RKO (cell line): Measurements from ENCODE around the gene TMEM164.
"Not testable (repeated sequence)": the region's sequence is repeated elsewhere in the genome, so short reads cannot be mapped to it uniquely, and the experiment has no call there.

Experiments
- DNase-seq: peaks from one replicate; pipeline ENCODE4 v3.0.0-alpha.2; 2016; ENCODE audit warnings: low spot score

TMEM164 gene

GRCh38 chrX:110002300-110003166, at the start of gene TMEM164:
TSS of gene TMEM164 (plus strand) at chrX:110003114. CDS start at chrX:110003775, 661 bp downstream.
- DNase-seq, result peak; percentile 69

GRCh38 chrX:109954333-109954732, 48.6 kb upstream of the TMEM164 start:
- no peak for DNase-seq

GRCh38 chrX:109954955-109955354, 48.0 kb upstream of the TMEM164 start:
- no peak for DNase-seq

DNA sequence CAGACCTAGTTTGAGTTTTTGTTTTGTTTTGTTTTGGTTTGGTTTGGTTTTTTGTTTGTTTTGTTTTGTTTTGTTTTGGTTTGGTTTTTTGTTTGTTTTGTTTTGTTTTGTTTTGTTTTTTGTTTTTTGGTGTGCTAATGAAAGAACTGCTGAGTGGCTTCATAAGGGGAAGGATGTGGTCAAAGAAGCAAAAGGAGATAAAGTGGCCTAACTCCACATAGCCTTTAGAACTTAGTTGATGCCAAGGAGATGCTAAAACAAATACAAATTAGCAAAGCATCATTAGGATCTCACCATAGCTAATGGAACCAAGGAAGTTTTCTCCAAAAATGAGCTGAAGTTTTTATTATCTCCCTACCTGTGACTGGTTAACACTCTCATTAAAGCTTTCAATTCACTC, 44.6 kb upstream of the TMEM164 start:
- no peak for DNase-seq

DNA sequence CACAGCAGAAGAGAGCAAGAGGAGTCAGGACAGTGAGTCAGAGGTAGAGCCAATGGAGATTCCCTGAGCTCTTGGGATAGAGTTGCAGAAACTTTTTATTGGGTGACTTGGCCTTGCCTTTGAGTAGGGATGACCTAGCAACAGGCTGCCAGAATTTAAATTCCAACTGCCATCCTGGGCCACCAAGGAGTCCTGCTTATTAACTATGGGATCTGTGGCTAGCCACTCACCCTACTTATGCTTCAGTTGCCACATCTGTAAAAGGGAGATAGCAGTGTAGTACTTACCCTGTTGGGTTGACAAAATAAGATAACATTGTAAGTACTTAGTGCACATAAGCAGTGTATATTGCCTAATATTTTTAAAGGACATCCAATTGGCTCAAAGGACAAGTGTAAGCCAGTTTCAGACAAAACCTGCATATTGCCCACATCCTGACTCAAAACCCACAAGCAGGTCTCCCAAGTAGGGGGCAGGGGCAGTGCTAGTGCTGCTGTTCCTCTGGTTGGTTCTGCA, 43.5 kb upstream of the TMEM164 start:
- DNase-seq, result peak; percentile 5

GRCh38 chrX:109964390-109964789, 38.5 kb upstream of the TMEM164 start:
- DNase-seq, result no peak

DNA sequence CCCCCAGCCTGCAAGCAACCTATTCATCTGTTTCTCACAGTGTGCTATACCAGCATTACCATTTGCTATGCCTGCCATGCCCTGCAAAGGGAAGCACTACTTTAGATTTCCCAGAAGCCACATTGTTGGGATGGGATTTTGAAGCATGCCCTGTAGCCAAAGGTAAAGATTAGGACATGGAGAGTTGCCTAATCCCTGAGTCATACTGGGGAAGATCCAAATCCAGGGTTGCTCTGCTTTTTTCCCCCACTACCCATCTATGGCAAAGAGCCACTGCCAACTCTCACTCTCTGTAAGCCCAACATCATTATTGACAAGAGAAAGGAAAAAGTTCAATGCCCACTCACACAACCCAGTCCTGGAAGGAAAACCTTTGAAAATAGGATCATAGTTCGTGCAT, 36.7 kb upstream of the TMEM164 start:
- no peak for DNase-seq

DNA sequence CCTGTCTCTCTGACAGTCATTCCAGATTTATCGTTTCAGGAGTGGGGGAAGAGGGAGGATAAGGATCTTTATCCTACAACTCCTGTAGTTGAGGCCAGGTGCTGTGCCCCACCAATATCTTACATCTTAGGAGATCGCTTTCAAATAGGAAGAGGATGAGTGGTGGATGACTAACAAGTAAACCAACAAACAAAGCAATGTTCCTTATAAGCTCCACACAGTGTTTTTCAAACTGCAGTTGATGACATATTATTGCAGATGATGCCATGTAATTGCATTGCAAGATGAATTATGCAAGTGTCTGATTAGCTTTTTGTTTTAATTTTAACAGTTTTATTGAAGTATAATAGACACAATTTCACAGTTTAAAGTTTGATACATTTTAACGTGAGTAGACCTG, 35.8 kb upstream of the TMEM164 start:
- no peak for DNase-seq

DNA sequence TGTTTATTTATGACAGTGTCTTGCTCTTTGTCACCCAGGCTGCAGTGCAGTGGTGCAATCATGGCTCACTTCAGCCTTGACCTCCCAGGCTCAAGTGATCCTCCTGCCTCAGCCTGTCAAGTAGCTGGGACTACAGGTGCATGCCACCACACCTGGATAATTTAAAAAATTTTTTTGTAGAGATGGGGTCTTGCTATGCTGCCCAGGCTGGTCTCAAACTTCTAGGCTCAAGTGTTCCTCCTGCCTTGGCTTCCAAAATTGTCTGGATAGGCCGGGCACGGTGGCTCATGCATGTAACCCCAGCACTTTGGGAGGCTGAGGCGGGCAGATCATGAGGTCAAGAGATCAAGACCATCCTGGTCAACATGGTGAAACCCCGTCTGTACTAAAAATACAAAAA, 32.1 kb upstream of the TMEM164 start:
- DNase-seq, result not testable (repeated sequence)

DNA sequence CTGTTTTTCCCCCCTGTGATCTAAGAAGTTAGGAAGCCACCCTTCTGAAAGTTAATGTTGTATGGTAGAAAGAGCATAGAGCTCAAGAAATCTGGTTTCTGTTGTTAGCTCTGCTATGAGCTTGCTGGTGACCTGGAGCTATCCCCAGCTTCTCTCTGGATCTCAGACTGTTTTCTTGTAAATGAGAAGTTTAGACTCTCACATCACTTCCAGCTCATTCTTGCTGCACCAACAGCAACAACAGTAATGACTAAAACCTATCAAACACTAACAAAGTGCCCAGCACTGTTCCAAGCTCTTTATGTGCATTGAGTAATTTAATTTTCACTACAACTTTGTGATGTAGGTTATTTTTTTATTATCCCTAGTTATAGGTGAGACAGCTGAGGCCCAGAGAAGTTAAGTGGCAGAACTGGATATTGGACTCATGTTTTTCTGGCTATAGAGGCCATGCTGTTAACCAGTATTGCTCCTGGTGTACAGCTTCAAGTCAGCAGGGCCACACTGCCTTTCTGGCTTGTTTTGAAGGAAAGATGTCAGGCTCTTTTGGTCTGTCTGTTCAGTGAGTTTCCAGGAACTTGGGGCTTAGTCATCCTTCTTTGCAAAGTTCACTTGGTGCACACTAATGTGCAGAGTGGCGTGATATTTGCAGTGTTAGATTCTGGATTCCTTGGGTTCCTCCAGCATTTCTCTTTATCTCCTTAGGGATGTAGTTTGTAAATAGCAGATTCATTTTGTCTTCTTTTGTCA, 27.8 kb upstream of the TMEM164 start:
- no peak for DNase-seq

DNA sequence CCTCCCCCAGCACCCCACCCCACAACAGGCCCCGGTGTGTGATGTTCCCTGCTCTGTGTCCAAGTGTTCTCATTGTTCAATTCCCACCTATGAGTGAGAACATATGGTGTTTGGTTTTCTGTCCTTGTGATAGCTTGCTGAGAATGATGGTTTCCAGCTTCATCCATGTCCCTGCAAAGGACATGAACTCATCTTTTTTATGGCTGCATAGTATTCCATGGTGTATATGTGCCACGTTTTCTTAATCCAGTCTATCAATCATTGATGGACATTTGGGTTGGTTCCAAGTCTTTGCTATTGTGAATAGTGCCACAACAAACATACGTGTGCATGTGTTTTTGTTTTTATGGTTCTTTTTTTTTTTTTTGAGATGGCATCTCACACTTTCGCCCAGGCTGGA, 17.7 kb upstream of the TMEM164 start:
- not testable (repeated sequence) for DNase-seq

GRCh38 chrX:109987884-109988283, 15.0 kb upstream of the TMEM164 start:
- DNase-seq, result no peak

- no peak for DNase-seq
Observed at GRCh38 chrX:109990582-109991276, 12.2 kb upstream of the TMEM164 start.

- no peak for DNase-seq
Observed at GRCh38 chrX:109992203-109992602, 10.7 kb upstream of the TMEM164 start.

GRCh38 chrX:109995155-109995554, 7.8 kb upstream of the TMEM164 start:
- DNase-seq, result no peak

- no peak for DNase-seq
Observed at GRCh38 chrX:109997786-109998452, 5.0 kb upstream of the TMEM164 start.

DNA sequence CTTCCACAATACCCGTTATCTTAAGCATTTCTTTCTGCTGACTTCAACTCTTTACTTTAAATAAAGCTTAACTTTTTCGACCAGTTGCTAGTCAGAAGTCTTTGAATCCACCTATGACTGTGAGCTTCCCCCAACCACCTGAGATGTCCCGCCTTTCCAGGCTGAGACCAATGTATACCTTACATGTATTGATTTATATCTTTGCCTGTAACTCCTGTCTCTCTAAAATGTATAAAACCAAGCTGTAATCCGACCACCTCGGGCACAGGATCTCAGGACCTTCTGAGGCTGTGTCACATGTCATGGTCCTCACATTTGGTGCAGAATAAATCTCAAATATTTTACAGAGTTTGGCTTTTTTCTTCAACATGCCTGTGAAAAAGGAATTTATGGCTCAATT, 2.9 kb upstream of the TMEM164 start:
- no peak for DNase-seq

DNA sequence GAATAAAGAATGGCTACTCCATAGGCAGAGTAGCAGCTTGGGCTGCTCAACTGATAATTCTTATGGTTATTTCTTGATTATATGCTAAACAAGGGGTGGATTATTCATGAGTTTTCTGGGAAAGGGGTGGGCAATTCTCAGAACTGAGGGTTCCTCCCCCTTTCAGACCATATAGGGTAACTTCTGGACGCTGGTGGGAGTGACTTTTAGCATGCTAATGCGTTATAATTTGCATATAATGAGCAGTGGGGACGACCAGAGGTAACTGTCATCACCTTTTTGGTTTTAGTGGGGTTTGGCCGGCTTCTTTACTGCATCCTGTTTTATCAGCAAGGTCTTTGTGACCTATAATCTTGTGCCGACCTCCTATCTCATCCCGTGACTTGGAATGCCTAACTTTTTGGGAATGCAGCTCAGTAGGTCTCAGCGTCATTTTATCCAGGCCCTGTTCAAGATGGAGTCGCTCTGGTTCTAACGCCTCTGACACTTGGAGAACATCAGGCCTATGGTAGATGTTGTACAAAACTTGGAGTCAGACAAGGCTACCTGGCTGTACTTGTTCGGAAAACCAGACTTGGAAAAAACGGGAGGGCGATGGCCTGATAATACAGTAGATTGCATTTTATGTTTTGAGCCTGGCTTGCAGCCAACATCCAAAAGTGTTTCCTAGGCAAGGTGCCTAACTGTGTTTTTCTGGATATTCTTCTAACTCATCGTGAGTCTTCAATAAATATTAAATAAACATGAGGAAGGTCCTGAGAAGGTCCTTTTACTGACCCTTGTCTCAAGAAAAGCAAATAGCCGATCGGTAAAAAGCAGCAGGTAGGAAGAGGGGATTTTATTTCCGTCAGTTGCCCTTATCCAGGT, 1.8 kb upstream of the TMEM164 start:
- no peak for DNase-seq

DNA sequence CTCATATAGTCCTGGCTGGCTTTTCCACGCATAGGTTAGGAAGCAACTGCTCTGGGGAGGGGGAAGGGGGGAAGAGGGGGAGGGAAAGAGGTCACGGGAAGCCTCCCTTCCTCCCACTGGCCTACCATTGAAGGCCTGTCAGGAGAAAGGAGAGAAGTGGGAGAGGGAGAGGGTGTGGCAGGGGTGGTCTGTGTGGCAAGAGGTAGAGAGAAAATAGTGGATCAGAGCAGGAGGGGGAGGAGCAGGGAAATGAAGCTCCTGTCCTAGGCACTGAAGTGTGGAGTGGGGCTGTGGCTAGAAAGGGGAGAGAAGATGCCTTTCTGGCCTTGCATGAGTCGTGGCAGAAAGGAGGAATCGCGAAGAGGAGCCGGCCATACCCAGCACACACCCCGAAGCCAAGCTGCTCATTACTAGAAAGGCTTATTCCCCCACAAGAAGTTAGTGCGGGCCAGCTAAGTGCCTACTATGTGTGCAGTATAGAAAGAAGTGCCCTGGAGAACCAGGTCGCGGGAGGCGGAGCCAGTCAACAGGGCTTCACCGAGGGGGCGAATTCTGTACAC, 1.1 kb upstream of the TMEM164 start:
- DNase-seq, result no peak
